ENCODE data around the gene PTDSS2. TPM values are rescaled to one million over a fixed set of nuclear protein-coding genes. Genes with fewer than 3 reads are reported as not detected.

Gene PTDSS2
- total and polyA plus RNA-seq, 2 of the 4 experiments (the other 2 are of a cell fraction) = 23.5 to 26.6 TPM

GRCh38 chr11:537622-538430 lies 87.7 kb downstream of the PTDSS2 start:
- H3K36me3 ChIP-seq (ENCODE audit: control insufficient read depth, insufficient read depth, low read length) = peaks cover 8% of the 10 kb centered on the region; the same call in 1 of the 2 replicates
- no peak overlapping the region for H2BK5ac ChIP-seq (ENCODE audit: low read depth, low read length, poor library complexity, severe bottlenecking)
- CTCF ChIA-PET = no interaction called here
- H4K8ac ChIP-seq (ENCODE audit: low read depth in 2 of 2, low read length in 2 of 2) = peak overlapping the region; percentile 50 to 83; a peak in 3 of 4 replicates
- H3K9me3 ChIP-seq (ENCODE audit: control insufficient read depth, insufficient read depth, low read length) = no peaks in the 10 kb centered on the region
- H3K9ac ChIP-seq (ENCODE audit: low read depth, low read length) = peak overlapping the region; percentile 49
- BruUV-seq (replicated peaks) = no TSS peak
- dilution Hi-C loops (cut with HindIII; ENCODE audit: low sequenced_read_pairs, unreplicated experiment) = no loop called here
- peaks cover 16% of the 10 kb centered on the region for H3K4me1 ChIP-seq (ENCODE audit: control insufficient read depth, insufficient read depth, low read length)
- peak overlapping the region; percentile 45; the same call in 1 of the 2 replicates for H3K23ac ChIP-seq (ENCODE audit: low read depth, low read length)
- peak overlapping the region; percentile 83 for H3K4me2 ChIP-seq (ENCODE audit: low read depth, low read length)
- WGBS, 2 experiments (ENCODE audit: extremely low coverage in 2 of 2, insufficient read length in 1 of 2) = 60% methylated on average over 3 of the region's 19 CpGs; no CpG with 5 or more reads in 1 of the 2 experiments
- peak overlapping the region; percentile 63 for H3K14ac ChIP-seq (replicated peaks; ENCODE audit: low read depth, low read length)
- peak overlapping the region; percentile 72 for H4K91ac ChIP-seq (ENCODE audit: insufficient read depth, low read depth, low read length)
- peak overlapping the region; percentile 71 for H3K4ac ChIP-seq (ENCODE audit: low read depth, low read length)
- H3K79me1 ChIP-seq (ENCODE audit: low read depth in 1 of 2, low read length in 2 of 2) = peaks cover 3 to 20% of the 10 kb centered on the region in 2 experiments; a peak in 3 of 4 replicates
- intact Hi-C loops (cut with micrococcal nuclease) = no loop called here
- peak overlapping the region; percentile 94 for H2AFZ ChIP-seq (replicated peaks; ENCODE audit: low read length, poor library complexity)
- H4K5ac ChIP-seq (ENCODE audit: low read depth, low read length) = peak overlapping the region; percentile 15; the same call in 1 of the 2 replicates
- peak overlapping the region; percentile 36; the same call in 1 of the 2 replicates for H3K56ac ChIP-seq (ENCODE audit: extremely low read depth, insufficient read depth, low read length)
- DNase-seq = no peak
- peak overlapping the region; percentile 34 for H3K4me3 ChIP-seq (ENCODE audit: insufficient read depth, low read depth, low read length)
- peak overlapping the region; percentile 53 for H2AK9ac ChIP-seq (replicated peaks; ENCODE audit: low read depth, low read length, poor library complexity)
- no peak for TF ChIP-seq CEBPB (IDR thresholded peaks at IDR 0.05; ENCODE audit: low read depth, low read length)
- no peak for TF ChIP-seq SMC3 (IDR thresholded peaks at IDR 0.05; ENCODE audit: low read depth, low read length)
- TF ChIP-seq MAZ (IDR thresholded peaks at IDR 0.05; ENCODE audit: borderline replicate concordance, low read depth, low read length) = no peak
- no peak for TF ChIP-seq BHLHE40 (IDR thresholded peaks at IDR 0.05; ENCODE audit: low read depth, low read length)
- no peak for TF ChIP-seq RFX5 (IDR thresholded peaks at IDR 0.05; ENCODE audit: low read depth, low read length)
- TF ChIP-seq POLR2A (IDR thresholded peaks at IDR 0.05; ENCODE audit: low read depth, low read length) = no peak
- TF ChIP-seq, protein P1, sequence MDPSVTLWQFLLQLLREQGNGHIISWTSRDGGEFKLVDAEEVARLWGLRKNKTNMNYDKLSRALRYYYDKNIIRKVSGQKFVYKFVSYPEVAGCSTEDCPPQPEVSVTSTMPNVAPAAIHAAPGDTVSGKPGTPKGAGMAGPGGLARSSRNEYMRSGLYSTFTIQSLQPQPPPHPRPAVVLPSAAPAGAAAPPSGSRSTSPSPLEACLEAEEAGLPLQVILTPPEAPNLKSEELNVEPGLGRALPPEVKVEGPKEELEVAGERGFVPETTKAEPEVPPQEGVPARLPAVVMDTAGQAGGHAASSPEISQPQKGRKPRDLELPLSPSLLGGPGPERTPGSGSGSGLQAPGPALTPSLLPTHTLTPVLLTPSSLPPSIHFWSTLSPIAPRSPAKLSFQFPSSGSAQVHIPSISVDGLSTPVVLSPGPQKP (IDR thresholded peaks at IDR 0.05; ENCODE audit: borderline replicate concordance, low read depth, low read length) = no peak
- no peak for TF ChIP-seq RCOR1 (IDR thresholded peaks at IDR 0.05; ENCODE audit: insufficient replicate concordance, low read length)
- TF ChIP-seq NFE2L2 (IDR thresholded peaks at IDR 0.05; ENCODE audit: low read depth, low read length) = no peak
- no peak for TF ChIP-seq RAD21 (IDR thresholded peaks at IDR 0.05; ENCODE audit: low read length)
- no peak for TF ChIP-seq CHD1 (IDR thresholded peaks at IDR 0.05; ENCODE audit: low read depth, low read length)
- no peak for TF ChIP-seq MXI1 (IDR thresholded peaks at IDR 0.05; ENCODE audit: borderline replicate concordance, low read depth, low read length)
- TF ChIP-seq, protein P2, sequence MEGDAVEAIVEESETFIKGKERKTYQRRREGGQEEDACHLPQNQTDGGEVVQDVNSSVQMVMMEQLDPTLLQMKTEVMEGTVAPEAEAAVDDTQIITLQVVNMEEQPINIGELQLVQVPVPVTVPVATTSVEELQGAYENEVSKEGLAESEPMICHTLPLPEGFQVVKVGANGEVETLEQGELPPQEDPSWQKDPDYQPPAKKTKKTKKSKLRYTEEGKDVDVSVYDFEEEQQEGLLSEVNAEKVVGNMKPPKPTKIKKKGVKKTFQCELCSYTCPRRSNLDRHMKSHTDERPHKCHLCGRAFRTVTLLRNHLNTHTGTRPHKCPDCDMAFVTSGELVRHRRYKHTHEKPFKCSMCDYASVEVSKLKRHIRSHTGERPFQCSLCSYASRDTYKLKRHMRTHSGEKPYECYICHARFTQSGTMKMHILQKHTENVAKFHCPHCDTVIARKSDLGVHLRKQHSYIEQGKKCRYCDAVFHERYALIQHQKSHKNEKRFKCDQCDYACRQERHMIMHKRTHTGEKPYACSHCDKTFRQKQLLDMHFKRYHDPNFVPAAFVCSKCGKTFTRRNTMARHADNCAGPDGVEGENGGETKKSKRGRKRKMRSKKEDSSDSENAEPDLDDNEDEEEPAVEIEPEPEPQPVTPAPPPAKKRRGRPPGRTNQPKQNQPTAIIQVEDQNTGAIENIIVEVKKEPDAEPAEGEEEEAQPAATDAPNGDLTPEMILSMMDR (conservative IDR thresholded peaks at IDR 0.05; ENCODE audit: low read depth, low read length) = no peak
- H2BK120ac ChIP-seq (ENCODE audit: low read depth, low read length) = peak overlapping the region; percentile 30
- peak overlapping the region; percentile 75 for H2AK5ac ChIP-seq (ENCODE audit: low read depth, low read length)
- ATAC-seq (ENCODE audit: low read depth) = no peak
- peak overlapping the region; percentile 46; the same call in 1 of the 3 replicates for H2BK15ac ChIP-seq (ENCODE audit: low read depth, low read length)
- POLR2A ChIA-PET (ENCODE audit: unreplicated experiment) = no interaction called here
- in situ Hi-C loops (cut with MboI; ENCODE audit: low sequenced_read_pairs) = no loop called here
- no peaks in the 10 kb centered on the region for H3K27me3 ChIP-seq (ENCODE audit: control insufficient read depth, insufficient read depth, low read length)
- peak overlapping the region; percentile 6; the same call in 1 of the 2 replicates for H3K27ac ChIP-seq (ENCODE audit: insufficient read depth, low read length)
- peak overlapping the region; percentile 39; the same call in 1 of the 2 replicates for H2BK20ac ChIP-seq (ENCODE audit: low read depth, low read length)
- peaks cover 3% of the 10 kb centered on the region; the same call in 1 of the 2 replicates for H3K9me1 ChIP-seq (ENCODE audit: insufficient read depth, low read length)
- peaks cover 16% of the 10 kb centered on the region for H4K20me1 ChIP-seq (ENCODE audit: insufficient read depth, low read length)
- H3K18ac ChIP-seq (ENCODE audit: low read depth, low read length) = no peak overlapping the region; the same call in 1 of the 2 replicates
